Activated naive CD4-positive, alpha-beta T cell treated with anti-CD3 and anti-CD28 coated beads, Interleukin-2, amount 50 U/mL, for 72 hours (primary cell): Measurements from ENCODE around the gene TMEM8B. TPM values are rescaled to one million over a fixed set of nuclear protein-coding genes. Genes with fewer than 3 reads are reported as not detected.

Experiments used
- total RNA-seq, 2 donors: library from RNA; stranded (reverse); gene quantifications; one replicate each; pipeline ENCODE4 v1.2.3, GENCODE V29; 2022

The TMEM8B gene
- total RNA-seq, 2 donors from 2014 or later = 4.0 to 11.2 TPM

Other genes with a start within 250 kb of the TMEM8B start
- gene TESK1, start 224.0 kb upstream of the TMEM8B start, total RNA-seq = 10 to 100 TPM; 19.4 to 61.3 TPM
- gene CD72, start 210.8 kb upstream of the TMEM8B start, total RNA-seq = 10 to 100 TPM; 11.1 to 16.7 TPM
- 100 to 1,000 TPM in 1 of 2 donors, 10 to 100 TPM in 1; 67.8 to 122 TPM for gene SIT1, start 178.3 kb upstream of the TMEM8B start, total RNA-seq
- 1,000 to 10,000 TPM; 3,566 to 7,483 TPM for gene RMRP, start 171.2 kb upstream of the TMEM8B start, total RNA-seq
- 10 to 100 TPM; 10.2 to 24.4 TPM for gene CCDC107, start 170.9 kb upstream of the TMEM8B start, total RNA-seq
- gene ARHGEF39, start 164.0 kb upstream of the TMEM8B start, total RNA-seq = 10 to 100 TPM; 21.6 to 22.8 TPM
- gene CA9, start 155.3 kb upstream of the TMEM8B start, total RNA-seq = 1 to 10 TPM in 1 of 2 donors, under 1 TPM in 1; 0.73 to 1.1 TPM
- gene TPM2, start 139.3 kb upstream of the TMEM8B start, total RNA-seq = 1 to 10 TPM; 5.2 to 9.3 TPM
- 100 to 1,000 TPM; 234 to 334 TPM for gene TLN1, start 97.0 kb upstream of the TMEM8B start, total RNA-seq
- gene CREB3, start 96.6 kb upstream of the TMEM8B start, total RNA-seq = 10 to 100 TPM; 22.8 to 25.3 TPM
- 10 to 100 TPM; 23.4 to 57.6 TPM for gene GBA2, start 80.0 kb upstream of the TMEM8B start, total RNA-seq
- gene RGP1, start 79.9 kb upstream of the TMEM8B start, total RNA-seq = 10 to 100 TPM; 18.4 to 35.1 TPM
- under 1 TPM in 1 of 2 donors, not detected in 1; 0.46 TPM for gene MSMP, start 75.0 kb upstream of the TMEM8B start, total RNA-seq
- 10 to 100 TPM in 1 of 2 donors, 1 to 10 TPM in 1; 6.8 to 16.2 TPM for gene NPR2, start 37.6 kb upstream of the TMEM8B start, total RNA-seq
- gene SPAG8, start 17.0 kb upstream of the TMEM8B start, total RNA-seq = 1 to 10 TPM; 1.0 to 1.3 TPM
- gene HINT2, start 14.2 kb upstream of the TMEM8B start, total RNA-seq = 10 to 100 TPM; 27.2 to 51.8 TPM
- not detected for gene FAM221B, start 496 bp upstream of the TMEM8B start, total RNA-seq
- gene OR13J1, start 41.2 kb downstream of the TMEM8B start, total RNA-seq = not detected
- not detected for gene HRCT1, start 77.0 kb downstream of the TMEM8B start, total RNA-seq
- not detected for gene SPAAR, start 80.3 kb downstream of the TMEM8B start, total RNA-seq
- gene OR2S2, start 128.9 kb downstream of the TMEM8B start, total RNA-seq = not detected
- 1 to 10 TPM; 7.0 to 7.6 TPM for gene RECK, start 207.7 kb downstream of the TMEM8B start, total RNA-seq